Fibroblast of mammary gland (primary cell): ENCODE measurements around the gene SMIM1.

Experiments used
- DNase-seq: peaks from one replicate; pipeline ENCODE4 v3.0.0-alpha.2; 2010; ENCODE audit warnings: low read depth
- H3K4me3 ChIP-seq: 2 replicates; pipeline ENCODE4 v1.5.1; 2011; ENCODE audit warnings: low read depth, mild to moderate bottlenecking, low read length, moderate library complexity; ENCODE audit not compliant: control insufficient read depth
- CTCF ChIP-seq: conservative IDR thresholded peaks from 2 replicates; pipeline ENCODE4 v1.5.1; 2011; ENCODE audit warnings: low read depth, low read length, inconsistent platforms; ENCODE audit not compliant: control insufficient read depth, insufficient read depth

The SMIM1 gene

GRCh38 chr1:3822421-3822820 lies 49.9 kb downstream of the SMIM1 start:
- no peak for TF ChIP-seq CTCF
- DNase-seq: no peak

GRCh38 chr1:3824650-3825049 lies 52.1 kb downstream of the SMIM1 start:
- H3K4me3 ChIP-seq: no peak overlapping the region
- no peak for DNase-seq
- TF ChIP-seq CTCF: no peak

More at GRCh38 chr1:3822421-3822820, 49.9 kb downstream of the SMIM1 start:
- no peak overlapping the region for H3K4me3 ChIP-seq

GRCh38 chr1:3825356-3825755 lies 52.8 kb downstream of the SMIM1 start:
- no peak overlapping the region for H3K4me3 ChIP-seq
- no peak for TF ChIP-seq CTCF
- DNase-seq: no peak
